ENCODE data around the gene PCP4.
A peak's percentile ranks its signal among the peaks of the same experiment; 100 is the strongest.

The PCP4 gene

DNA sequence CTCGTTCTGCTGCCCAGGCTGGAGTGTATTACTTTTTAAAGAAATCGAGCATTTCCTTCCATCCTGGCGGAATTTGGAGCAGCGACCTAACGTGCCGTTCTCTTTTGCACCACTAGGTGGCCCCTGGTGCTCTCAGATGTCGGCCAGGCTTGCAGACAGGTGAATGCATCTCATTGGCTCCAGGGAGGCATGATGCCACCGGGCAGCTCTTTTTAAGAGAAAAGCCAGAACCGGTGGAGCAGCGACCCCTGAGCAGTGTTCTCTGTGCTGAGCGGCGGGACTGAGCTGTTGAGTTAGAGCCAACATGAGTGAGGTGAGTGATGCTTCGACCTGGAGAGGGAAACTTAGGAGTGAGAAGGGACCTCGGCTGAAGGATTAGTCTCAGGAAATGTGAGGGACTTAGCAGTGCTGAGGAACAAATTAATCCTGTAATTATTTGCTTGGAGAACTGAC is at the start of gene PCP4:
Gene PCP4 (plus strand): TSS at position 241 of the 453 bp plus-strand sequence. CDS start 64 bp downstream, at position 305.
- TF ChIP-seq, protein P1, sequence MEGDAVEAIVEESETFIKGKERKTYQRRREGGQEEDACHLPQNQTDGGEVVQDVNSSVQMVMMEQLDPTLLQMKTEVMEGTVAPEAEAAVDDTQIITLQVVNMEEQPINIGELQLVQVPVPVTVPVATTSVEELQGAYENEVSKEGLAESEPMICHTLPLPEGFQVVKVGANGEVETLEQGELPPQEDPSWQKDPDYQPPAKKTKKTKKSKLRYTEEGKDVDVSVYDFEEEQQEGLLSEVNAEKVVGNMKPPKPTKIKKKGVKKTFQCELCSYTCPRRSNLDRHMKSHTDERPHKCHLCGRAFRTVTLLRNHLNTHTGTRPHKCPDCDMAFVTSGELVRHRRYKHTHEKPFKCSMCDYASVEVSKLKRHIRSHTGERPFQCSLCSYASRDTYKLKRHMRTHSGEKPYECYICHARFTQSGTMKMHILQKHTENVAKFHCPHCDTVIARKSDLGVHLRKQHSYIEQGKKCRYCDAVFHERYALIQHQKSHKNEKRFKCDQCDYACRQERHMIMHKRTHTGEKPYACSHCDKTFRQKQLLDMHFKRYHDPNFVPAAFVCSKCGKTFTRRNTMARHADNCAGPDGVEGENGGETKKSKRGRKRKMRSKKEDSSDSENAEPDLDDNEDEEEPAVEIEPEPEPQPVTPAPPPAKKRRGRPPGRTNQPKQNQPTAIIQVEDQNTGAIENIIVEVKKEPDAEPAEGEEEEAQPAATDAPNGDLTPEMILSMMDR (IDR thresholded peaks at IDR 0.05) = peak; percentile 82

DNA sequence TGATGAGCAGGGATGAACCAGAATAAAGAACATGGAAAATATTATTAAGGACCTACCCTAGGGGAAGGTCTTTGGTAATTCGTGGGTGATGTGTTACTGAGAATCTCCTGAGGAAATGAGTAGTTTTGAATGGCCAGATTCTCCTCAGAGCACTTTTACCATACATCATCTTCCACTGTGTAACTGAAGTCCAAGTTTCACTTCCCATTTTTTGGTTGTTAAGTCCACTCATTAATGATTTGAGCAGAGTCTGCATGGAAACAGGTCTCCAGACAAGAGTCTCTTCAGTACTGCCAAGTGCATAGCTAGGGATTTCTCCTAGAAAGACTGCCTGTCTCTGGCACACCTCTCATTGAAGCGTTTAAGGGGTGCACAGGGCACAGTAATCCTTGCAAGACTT is 48.7 kb upstream of the PCP4 start:
- TF ChIP-seq, protein P1 (IDR thresholded peaks at IDR 0.05) = no peak

GRCh38 chr21:39822042-39822441 is 45.2 kb upstream of the PCP4 start:
- TF ChIP-seq, protein P1 (IDR thresholded peaks at IDR 0.05) = no peak

- TF ChIP-seq, protein P1 (IDR thresholded peaks at IDR 0.05) = no peak
Observed at GRCh38 chr21:39825250-39825649, 42.0 kb upstream of the PCP4 start.

- TF ChIP-seq, protein P1 (IDR thresholded peaks at IDR 0.05) = no peak
Observed at GRCh38 chr21:39834543-39834942, 32.7 kb upstream of the PCP4 start.

- TF ChIP-seq, protein P1 (IDR thresholded peaks at IDR 0.05) = no peak
Observed at GRCh38 chr21:39837861-39838359, 29.3 kb upstream of the PCP4 start.

- TF ChIP-seq, protein P1 (IDR thresholded peaks at IDR 0.05) = no peak
Observed at GRCh38 chr21:39840373-39841097, 26.7 kb upstream of the PCP4 start.

All from LNCAP (cell line).